Measurements from ENCODE around the gene RRBP1. TPM values are rescaled to one million over a fixed set of nuclear protein-coding genes. Genes with fewer than 3 reads are reported as not detected.

Gene RRBP1
- total and polyA plus RNA-seq, 4 donors: 106 to 208 (median 127) TPM

DNA sequence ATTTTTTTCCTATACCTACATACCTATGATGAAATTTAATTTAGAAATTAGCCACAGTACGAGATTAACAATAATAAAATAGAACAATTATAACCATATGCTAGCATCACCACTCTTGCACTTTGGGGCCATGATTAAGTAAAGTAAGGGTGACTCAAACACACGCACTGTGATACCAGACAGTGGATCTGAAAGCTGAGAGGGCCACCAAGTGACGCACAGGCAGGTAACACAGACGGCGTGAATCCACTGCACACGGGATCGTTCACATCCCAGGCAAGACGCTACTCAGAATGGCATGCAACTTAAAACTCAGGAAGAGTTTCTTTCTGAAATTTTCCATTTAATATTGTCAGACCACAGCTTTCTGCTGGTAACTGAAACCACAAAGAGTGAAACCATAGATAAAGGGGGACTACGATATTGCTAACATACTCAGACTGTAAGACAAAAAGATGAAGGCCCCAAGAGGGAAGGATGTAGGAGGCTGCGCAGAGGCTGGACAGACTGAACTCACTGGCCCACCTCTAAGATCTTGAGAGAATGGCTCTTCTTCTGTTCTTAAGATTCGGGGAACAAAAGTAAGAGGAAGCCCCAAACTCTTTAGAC, 17.9 kb downstream of the RRBP1 start:
- Histone ChIP-seq H3K36me3 (ENCODE audit: control insufficient read depth in 4 of 4, insufficient read depth in 4 of 4, low read length in 4 of 4) (peaks cover 5 to 16% (median 12%) of the 10 kb centered on the region in 4 donors), H3K9me3 (ENCODE audit: control insufficient read depth in 4 of 4, insufficient read depth in 3 of 4, low read length in 3 of 4) (no peaks in the 10 kb centered on the region), H3K4me1 (ENCODE audit: control insufficient read depth in 5 of 5, insufficient read depth in 5 of 5, low read length in 5 of 5) (peaks cover 0 to 6% (median 3%) of the 10 kb centered on the region in 5 donors), H3K27ac (ENCODE audit: low read depth in 1 of 2, low read length in 1 of 2) (no peak overlapping the region), H3K9ac (ENCODE audit: insufficient read depth in 1 of 2, low read length in 2 of 2) (no peak overlapping the region), H3K27me3 (ENCODE audit: control insufficient read depth in 3 of 3, insufficient read depth in 3 of 3, low read length in 2 of 3) (no peaks in the 10 kb centered on the region), H3K4me3 (no peak overlapping the region)
- WGBS, 2 donors: 53 to 78% methylated on average over 11 of the region's 11 CpGs
- DNase-seq: no peak
- ATAC-seq (ENCODE audit: insufficient read depth, low FRiP score): no peak
- TF ChIP-seq, protein P1, sequence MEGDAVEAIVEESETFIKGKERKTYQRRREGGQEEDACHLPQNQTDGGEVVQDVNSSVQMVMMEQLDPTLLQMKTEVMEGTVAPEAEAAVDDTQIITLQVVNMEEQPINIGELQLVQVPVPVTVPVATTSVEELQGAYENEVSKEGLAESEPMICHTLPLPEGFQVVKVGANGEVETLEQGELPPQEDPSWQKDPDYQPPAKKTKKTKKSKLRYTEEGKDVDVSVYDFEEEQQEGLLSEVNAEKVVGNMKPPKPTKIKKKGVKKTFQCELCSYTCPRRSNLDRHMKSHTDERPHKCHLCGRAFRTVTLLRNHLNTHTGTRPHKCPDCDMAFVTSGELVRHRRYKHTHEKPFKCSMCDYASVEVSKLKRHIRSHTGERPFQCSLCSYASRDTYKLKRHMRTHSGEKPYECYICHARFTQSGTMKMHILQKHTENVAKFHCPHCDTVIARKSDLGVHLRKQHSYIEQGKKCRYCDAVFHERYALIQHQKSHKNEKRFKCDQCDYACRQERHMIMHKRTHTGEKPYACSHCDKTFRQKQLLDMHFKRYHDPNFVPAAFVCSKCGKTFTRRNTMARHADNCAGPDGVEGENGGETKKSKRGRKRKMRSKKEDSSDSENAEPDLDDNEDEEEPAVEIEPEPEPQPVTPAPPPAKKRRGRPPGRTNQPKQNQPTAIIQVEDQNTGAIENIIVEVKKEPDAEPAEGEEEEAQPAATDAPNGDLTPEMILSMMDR (IDR thresholded peaks at IDR 0.05; ENCODE audit: control extremely low read depth, extremely low read depth): no peak

DNA sequence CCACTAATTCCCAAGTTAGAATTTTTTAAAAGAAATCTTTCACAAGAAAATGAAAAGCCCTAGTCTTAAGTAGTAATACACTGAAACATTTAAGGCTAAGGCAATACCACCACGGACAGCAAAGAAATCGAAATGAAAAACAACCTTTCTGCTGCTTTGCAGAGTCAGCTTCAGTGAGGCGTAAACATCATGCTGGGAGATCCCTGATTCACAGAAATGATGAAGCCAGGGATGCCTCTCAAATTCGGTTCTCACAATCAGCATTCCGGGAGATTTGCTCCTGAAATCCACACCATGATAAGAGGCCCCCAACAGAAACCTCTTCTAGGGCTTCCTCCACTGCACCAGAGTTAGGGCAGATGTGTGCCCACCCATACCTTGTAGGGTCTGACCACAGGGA, 18.6 kb downstream of the RRBP1 start:
- ATAC-seq (ENCODE audit: insufficient read depth, low FRiP score) (no peak), DNase-seq (no peak)
- H3K4me1 ChIP-seq (ENCODE audit: control insufficient read depth in 5 of 5, insufficient read depth in 5 of 5, low read length in 5 of 5): peaks cover 0 to 6% (median 3%) of the 10 kb centered on the region in 5 donors
- H3K36me3 ChIP-seq (ENCODE audit: control insufficient read depth in 4 of 4, insufficient read depth in 4 of 4, low read length in 4 of 4): peaks cover 5 to 19% (median 13%) of the 10 kb centered on the region in 4 donors
- no peaks in the 10 kb centered on the region for H3K27me3 ChIP-seq (ENCODE audit: control insufficient read depth in 3 of 3, insufficient read depth in 3 of 3, low read length in 2 of 3)
- peaks cover 0 to 3% (median 0%) of the 10 kb centered on the region in 4 donors for H3K9me3 ChIP-seq (ENCODE audit: control insufficient read depth in 4 of 4, insufficient read depth in 3 of 4, low read length in 3 of 4)
- H3K9ac ChIP-seq (ENCODE audit: insufficient read depth in 1 of 2, low read length in 2 of 2): no peak overlapping the region
- TF ChIP-seq, protein P1 (IDR thresholded peaks at IDR 0.05; ENCODE audit: control extremely low read depth, extremely low read depth): no peak
- H3K4me3 ChIP-seq: no peak overlapping the region
- WGBS, 2 donors: 83 to 91% methylated on average over 5 of the region's 5 CpGs
- no peak overlapping the region for H3K27ac ChIP-seq (ENCODE audit: low read depth in 1 of 2, low read length in 1 of 2)

DNA sequence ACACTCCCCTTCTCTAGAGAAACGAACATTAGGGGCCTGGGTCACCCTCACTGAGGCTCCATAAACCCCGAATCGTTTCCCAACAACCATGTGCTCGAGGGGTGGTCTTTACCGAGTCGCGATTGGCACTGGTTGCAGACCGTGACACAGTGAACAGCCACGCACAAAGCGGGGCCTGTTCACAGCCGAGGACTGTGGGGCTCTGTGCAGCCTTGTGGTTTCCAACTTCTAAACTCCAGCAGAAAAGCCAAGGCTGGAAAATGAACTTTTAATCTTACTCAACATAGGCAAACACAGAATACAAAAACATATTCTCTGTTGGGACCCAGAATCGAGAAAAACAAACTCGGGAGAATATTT, 19.0 kb downstream of the RRBP1 start:
- H3K4me1 ChIP-seq (ENCODE audit: control insufficient read depth in 5 of 5, insufficient read depth in 5 of 5, low read length in 5 of 5): peaks cover 0 to 6% (median 3%) of the 10 kb centered on the region in 5 donors
- H3K27ac ChIP-seq (ENCODE audit: low read depth in 1 of 2, low read length in 1 of 2): no peak overlapping the region
- H3K4me3 ChIP-seq: no peak overlapping the region
- H3K9me3 ChIP-seq (ENCODE audit: control insufficient read depth in 4 of 4, insufficient read depth in 3 of 4, low read length in 3 of 4): peaks cover 0 to 4% (median 0%) of the 10 kb centered on the region in 4 donors
- H3K9ac ChIP-seq (ENCODE audit: insufficient read depth in 1 of 2, low read length in 2 of 2): no peak overlapping the region
- H3K27me3 ChIP-seq (ENCODE audit: control insufficient read depth in 3 of 3, insufficient read depth in 3 of 3, low read length in 2 of 3): no peaks in the 10 kb centered on the region
- TF ChIP-seq, protein P1 (IDR thresholded peaks at IDR 0.05; ENCODE audit: control extremely low read depth, extremely low read depth): no peak
- DNase-seq (no peak), ATAC-seq (ENCODE audit: insufficient read depth, low FRiP score) (no peak)
- 93 to 95% methylated on average over 13 of the region's 13 CpGs for WGBS, 2 donors
- H3K36me3 ChIP-seq (ENCODE audit: control insufficient read depth in 4 of 4, insufficient read depth in 4 of 4, low read length in 4 of 4): peaks cover 8 to 22% (median 12%) of the 10 kb centered on the region in 4 donors
